Transverse colon (tissue), 4 donors: ENCODE data around the gene HERC2. TPM values are rescaled to one million over a fixed set of nuclear protein-coding genes. Genes with fewer than 3 reads are reported as not detected.

Experiments used
- DNase-seq: peaks from one replicate; pipeline ENCODE4 v3.0.0-alpha.2; 2019
- H3K27ac ChIP-seq, 4 donors: fragments of 200-600 bp; sonication (generic); 2 replicates each; pipeline ENCODE4 v1.5.1; 2016 to 2018; ENCODE audit warnings: inconsistent platforms in 4 of 4
- H3K27me3 ChIP-seq: fragments of 200-600 bp; sonication (generic); 2 replicates; pipeline ENCODE4 v1.5.1; 2017; ENCODE audit warnings: inconsistent platforms
- H3K36me3 ChIP-seq, 4 donors: fragments of 200-600 bp; sonication (generic); 2 replicates each; pipeline ENCODE4 v1.5.1; 2017 to 2019; ENCODE audit warnings: inconsistent platforms in 4 of 4
- H3K4me1 ChIP-seq, 4 donors: fragments of 200-600 bp; sonication (generic); 2 replicates each; pipeline ENCODE4 v1.5.1; 2017 to 2020; ENCODE audit warnings: inconsistent platforms in 4 of 4
- H3K4me3 ChIP-seq, 4 donors: fragments of 200-600 bp; sonication (generic); 1 replicate in 1 of 4; 2 replicates in 3 of 4; pipeline versions ENCODE4 v1.5.1 to v1.6.1; 2017 to 2019; ENCODE audit warnings: inconsistent platforms in 4 of 4
- H3K9me3 ChIP-seq, 2 donors: fragments of 200-600 bp; sonication (generic); 2 replicates each; pipeline ENCODE4 v1.5.1; 2017 to 2019; ENCODE audit warnings: inconsistent platforms in 2 of 2
- EP300 ChIP-seq: sonication (generic); formaldehyde crosslinking; IDR thresholded peaks from one replicate; pipeline ENCODE4 v1.6.1; 2017; ENCODE audit warnings: antibody characterized with exemption, low read depth
- POLR2A ChIP-seq: fragments of 450-650 bp; IDR thresholded peaks from one replicate; pipeline ENCODE4 v1.6.1; 2016; ENCODE audit warnings: antibody characterized with exemption, mild to moderate bottlenecking, moderate library complexity
- POLR2AphosphoS5 ChIP-seq, 3 donors: sonication (generic); formaldehyde crosslinking; IDR thresholded peaks; one replicate each; pipeline ENCODE4 v1.6.1; 2016; ENCODE audit warnings: antibody characterized with exemption in 3 of 3
- WGBS, 2 donors: methylation state at CpG; one replicate each; pipeline ENCODE4 v1.1.5; 2018; ENCODE audit warnings: low coverage in 1 of 2; 5-methylcytosine and 5-hydroxymethylcytosine counted together
- in situ Hi-C, 4 donors: fragments of 200-750 bp; cut with MboI; loops; one replicate each; pipeline versions ENCODE4 v1.15.0 to v1.15.1; 2017; ENCODE audit warnings: low sequenced_read_pairs in 3 of 4, low pct_ligation_motif_present in 1 of 4, low pct_unique_long_range_greater_than_20kb in 1 of 4
- intact Hi-C: fragments of 100-400 bp; cut with DNase I; formaldehyde crosslinking; loops from one replicate; pipeline ENCODE4 v1.15.1; 2023; ENCODE audit warnings: low total_unique reads
- total RNA-seq, 4 donors: library from RNA; depleted of rRNA; stranded (reverse); fragments of >200 nt; gene quantifications; one replicate each; pipeline ENCODE4 v1.1.0, GENCODE V29; 2016
- TF ChIP-seq, protein P1 (sequence below), 5 experiments: fragments of 200-600 bp in 3 of 5; fragments of 450-650 bp in 2 of 5; sonication (generic) in 3 of 5; IDR thresholded peaks; 1 replicate in 2 of 5; 2 replicates in 3 of 5; pipeline ENCODE4 v1.5.1; 2016 to 2017; ENCODE audit warnings: antibody characterized with exemption in 5 of 5, inconsistent platforms in 3 of 5, mild to moderate bottlenecking in 2 of 5, moderate library complexity in 1 of 5

HERC2 gene
- total RNA-seq, 4 donors from 2014 or later = 64.9 to 182 (median 83.7) TPM

DNA sequence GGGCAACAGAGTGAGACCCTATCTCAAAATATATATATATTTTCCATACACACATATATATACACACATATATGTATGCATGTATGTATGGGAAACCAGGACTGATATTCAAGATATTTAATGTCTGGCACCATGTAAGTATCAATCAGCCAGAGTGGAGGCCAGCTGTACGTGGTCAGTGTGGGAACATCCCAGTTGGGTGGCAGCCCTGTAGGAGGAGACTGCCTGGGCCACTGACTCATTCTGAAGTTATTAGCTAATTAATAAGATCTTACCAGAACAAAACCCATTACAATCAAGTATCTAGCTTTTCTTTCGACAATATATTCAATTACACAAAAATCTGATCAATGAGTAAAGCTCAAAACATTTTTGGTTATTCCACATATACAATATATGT is 137.8 kb downstream of the HERC2 start:
- no peak for DNase-seq
- Histone ChIP-seq H3K27me3 (no peaks in the 10 kb centered on the region), H3K4me3 (no peak overlapping the region), H3K27ac (no peak overlapping the region), H3K9me3 (no peaks in the 10 kb centered on the region), H3K36me3 (peaks cover 0 to 36% (median 7%) of the 10 kb centered on the region in 4 donors), H3K4me1 (peaks cover 0 to 13% (median 8%) of the 10 kb centered on the region in 4 donors)
- in situ Hi-C loops (no loop called here), intact Hi-C loops (no loop called here)
- TF ChIP-seq, protein P1, sequence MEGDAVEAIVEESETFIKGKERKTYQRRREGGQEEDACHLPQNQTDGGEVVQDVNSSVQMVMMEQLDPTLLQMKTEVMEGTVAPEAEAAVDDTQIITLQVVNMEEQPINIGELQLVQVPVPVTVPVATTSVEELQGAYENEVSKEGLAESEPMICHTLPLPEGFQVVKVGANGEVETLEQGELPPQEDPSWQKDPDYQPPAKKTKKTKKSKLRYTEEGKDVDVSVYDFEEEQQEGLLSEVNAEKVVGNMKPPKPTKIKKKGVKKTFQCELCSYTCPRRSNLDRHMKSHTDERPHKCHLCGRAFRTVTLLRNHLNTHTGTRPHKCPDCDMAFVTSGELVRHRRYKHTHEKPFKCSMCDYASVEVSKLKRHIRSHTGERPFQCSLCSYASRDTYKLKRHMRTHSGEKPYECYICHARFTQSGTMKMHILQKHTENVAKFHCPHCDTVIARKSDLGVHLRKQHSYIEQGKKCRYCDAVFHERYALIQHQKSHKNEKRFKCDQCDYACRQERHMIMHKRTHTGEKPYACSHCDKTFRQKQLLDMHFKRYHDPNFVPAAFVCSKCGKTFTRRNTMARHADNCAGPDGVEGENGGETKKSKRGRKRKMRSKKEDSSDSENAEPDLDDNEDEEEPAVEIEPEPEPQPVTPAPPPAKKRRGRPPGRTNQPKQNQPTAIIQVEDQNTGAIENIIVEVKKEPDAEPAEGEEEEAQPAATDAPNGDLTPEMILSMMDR (IDR thresholded peaks at IDR 0.05) = no peak
- no peak for TF ChIP-seq POLR2A
- no peak for TF ChIP-seq EP300
- no peak for TF ChIP-seq POLR2AphosphoS5 (IDR thresholded peaks at IDR 0.05)
- WGBS, 2 donors = 94 to 100% methylated on average over 2 of the region's 2 CpGs

DNA sequence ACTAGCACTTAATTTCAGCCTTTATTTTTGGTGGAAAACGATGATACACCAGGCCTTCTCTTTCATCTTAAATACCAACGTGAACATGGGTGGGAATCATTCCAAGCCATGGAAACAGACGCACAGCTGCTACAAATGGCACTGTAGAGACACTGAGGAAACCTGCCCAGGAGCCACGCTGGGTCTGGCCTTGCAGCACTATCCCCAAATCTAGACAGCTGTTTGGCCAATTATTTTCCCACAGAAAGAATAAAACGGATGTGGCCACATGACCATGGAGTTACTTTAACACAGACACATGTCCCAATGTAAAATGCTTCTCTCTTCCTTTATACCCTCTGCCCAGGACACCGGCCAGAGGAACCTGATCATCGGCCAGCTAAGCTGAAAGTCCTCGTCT is 139.2 kb downstream of the HERC2 start:
- WGBS, 2 donors = 80 to 86% methylated on average over 5 to 8 of the region's 8 CpGs
- in situ Hi-C loops (no loop called here), intact Hi-C loops (no loop called here)
- no peaks in the 10 kb centered on the region for H3K27me3 ChIP-seq
- H3K27ac ChIP-seq = peak overlapping the region in 3 of 4 donors; percentile 7 to 41 (median 12)
- H3K4me3 ChIP-seq = no peak overlapping the region
- no peak for DNase-seq
- peaks cover 0 to 13% (median 8%) of the 10 kb centered on the region in 4 donors for H3K4me1 ChIP-seq
- TF ChIP-seq EP300 = no peak
- no peak for TF ChIP-seq POLR2AphosphoS5 (IDR thresholded peaks at IDR 0.05)
- TF ChIP-seq POLR2A = no peak
- TF ChIP-seq, protein P1 (IDR thresholded peaks at IDR 0.05) = no peak
- peaks cover 0 to 29% (median 5%) of the 10 kb centered on the region in 4 donors for H3K36me3 ChIP-seq
- H3K9me3 ChIP-seq = no peaks in the 10 kb centered on the region

DNA sequence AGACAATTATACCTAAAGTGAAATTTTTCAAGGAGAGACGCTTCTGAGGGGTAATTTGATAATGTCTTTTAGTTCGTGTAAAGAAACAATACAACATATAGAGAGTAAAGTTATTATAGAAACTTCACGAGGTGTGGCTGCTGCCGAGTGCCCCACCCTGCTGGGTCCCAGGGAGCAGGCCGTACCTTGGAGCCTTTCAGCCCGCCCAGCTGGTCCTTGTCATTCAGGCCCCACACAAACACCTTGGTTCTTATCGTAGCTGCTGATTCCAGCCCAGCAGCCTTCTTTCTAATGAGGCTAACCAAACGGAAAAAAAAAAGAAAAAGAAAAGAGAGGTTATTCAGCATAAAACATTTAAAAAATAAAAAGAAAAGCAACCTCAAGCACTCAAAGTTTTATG is 139.8 kb downstream of the HERC2 start:
- WGBS, 2 donors = 60 to 85% methylated on average over 2 to 8 of the region's 8 CpGs
- intact Hi-C loops (no loop called here), in situ Hi-C loops (no loop called here)
- Histone ChIP-seq H3K27ac (peak overlapping the region in 3 of 4 donors; percentile 7 to 57 (median 42)), H3K36me3 (peaks cover 0 to 24% (median 6%) of the 10 kb centered on the region in 4 donors), H3K4me1 (peaks cover 0 to 13% (median 8%) of the 10 kb centered on the region in 4 donors), H3K27me3 (no peaks in the 10 kb centered on the region), H3K9me3 (no peaks in the 10 kb centered on the region), H3K4me3 (no peak overlapping the region)
- TF ChIP-seq, protein P1 (IDR thresholded peaks at IDR 0.05) = no peak
- TF ChIP-seq EP300 (no peak), POLR2AphosphoS5 (IDR thresholded peaks at IDR 0.05) (no peak), POLR2A (no peak)
- peak; percentile 78 for DNase-seq

DNA sequence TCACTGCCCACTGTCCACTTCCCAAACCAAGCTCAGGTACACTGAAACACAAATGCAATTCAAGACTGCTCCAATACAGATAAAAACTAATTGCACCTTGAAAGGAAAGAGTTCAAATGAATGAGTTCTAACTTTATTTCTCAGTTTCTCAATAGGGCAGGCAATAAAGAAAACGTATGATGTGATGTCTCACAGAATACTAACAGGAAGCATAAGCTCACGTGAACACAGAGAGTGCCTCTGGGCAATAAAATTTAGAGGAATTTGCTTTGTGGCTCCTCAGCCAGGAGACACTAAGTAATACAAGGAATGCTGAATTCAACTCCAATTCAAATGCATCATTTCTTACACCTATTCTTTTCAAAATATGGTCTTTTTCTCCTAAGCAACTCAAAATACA is 140.6 kb downstream of the HERC2 start:
- no peaks in the 10 kb centered on the region for H3K27me3 ChIP-seq
- H3K9me3 ChIP-seq = no peaks in the 10 kb centered on the region
- in situ Hi-C loops (no loop called here), intact Hi-C loops (no loop called here)
- 33 to 34% methylated on average over 2 of the region's 2 CpGs for WGBS, 2 donors
- peak overlapping the region in 3 of 4 donors; percentile 7 to 57 (median 42) for H3K27ac ChIP-seq
- H3K36me3 ChIP-seq = peaks cover 0 to 22% (median 10%) of the 10 kb centered on the region in 4 donors
- TF ChIP-seq POLR2AphosphoS5 (IDR thresholded peaks at IDR 0.05) (no peak), POLR2A (no peak), EP300 (no peak)
- TF ChIP-seq, protein P1 (IDR thresholded peaks at IDR 0.05) = no peak
- no peak overlapping the region for H3K4me3 ChIP-seq
- H3K4me1 ChIP-seq = peaks cover 0 to 13% (median 8%) of the 10 kb centered on the region in 4 donors
- no peak for DNase-seq
